Vein endothelial cell (primary cell): ENCODE results near the gene APOC1. TPM values are rescaled to one million over a fixed set of nuclear protein-coding genes. Genes with fewer than 3 reads are reported as not detected.

Experiments used
- total RNA-seq: library from RNA; depleted of rRNA; stranded (reverse); fragments of >200 nt; gene quantifications from 2 replicates; pipeline ENCODE4 v1.2.3, GENCODE V29; 2012

APOC1 gene
- total RNA-seq, result 0.33 and 0.86 TPM in 2 replicates

DNA sequence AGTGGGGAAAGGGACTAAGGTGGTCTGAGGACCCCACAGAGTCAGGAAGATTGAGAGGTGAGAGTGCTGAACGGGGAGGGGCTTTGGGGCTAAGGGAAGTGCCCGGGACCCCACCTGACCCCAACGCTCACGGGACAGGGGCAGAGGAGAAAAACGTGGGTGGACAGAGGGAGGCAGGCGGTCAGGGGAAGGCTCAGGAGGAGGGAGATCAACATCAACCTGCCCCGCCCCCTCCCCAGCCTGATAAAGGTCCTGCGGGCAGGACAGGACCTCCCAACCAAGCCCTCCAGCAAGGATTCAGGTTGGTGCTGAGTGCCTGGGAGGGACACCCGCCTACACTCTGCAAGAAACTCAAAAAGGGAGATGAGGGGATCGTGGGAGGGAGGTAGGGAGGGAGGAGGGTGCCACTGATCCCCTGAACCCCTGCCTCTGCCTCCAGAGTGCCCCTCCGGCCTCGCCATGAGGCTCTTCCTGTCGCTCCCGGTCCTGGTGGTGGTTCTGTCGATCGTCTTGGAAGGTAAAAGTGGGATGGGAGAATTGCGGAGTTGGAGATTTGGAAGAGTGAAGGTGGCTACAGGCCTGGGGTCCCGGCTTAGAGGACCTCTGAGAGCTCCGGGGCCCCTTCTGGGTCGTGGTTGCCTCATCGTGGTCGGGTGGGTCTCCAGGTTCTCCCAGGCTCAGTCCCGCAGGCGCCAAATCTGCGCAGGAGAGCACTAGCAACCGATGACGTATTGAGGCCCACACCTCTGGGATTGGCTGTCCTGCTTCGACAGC lies at the start of gene APOC1:
Gene APOC1, plus strand, starts transcription at position 176 of the 774 bp plus-strand sequence. Its CDS starts 284 bp downstream, at position 460.

DNA sequence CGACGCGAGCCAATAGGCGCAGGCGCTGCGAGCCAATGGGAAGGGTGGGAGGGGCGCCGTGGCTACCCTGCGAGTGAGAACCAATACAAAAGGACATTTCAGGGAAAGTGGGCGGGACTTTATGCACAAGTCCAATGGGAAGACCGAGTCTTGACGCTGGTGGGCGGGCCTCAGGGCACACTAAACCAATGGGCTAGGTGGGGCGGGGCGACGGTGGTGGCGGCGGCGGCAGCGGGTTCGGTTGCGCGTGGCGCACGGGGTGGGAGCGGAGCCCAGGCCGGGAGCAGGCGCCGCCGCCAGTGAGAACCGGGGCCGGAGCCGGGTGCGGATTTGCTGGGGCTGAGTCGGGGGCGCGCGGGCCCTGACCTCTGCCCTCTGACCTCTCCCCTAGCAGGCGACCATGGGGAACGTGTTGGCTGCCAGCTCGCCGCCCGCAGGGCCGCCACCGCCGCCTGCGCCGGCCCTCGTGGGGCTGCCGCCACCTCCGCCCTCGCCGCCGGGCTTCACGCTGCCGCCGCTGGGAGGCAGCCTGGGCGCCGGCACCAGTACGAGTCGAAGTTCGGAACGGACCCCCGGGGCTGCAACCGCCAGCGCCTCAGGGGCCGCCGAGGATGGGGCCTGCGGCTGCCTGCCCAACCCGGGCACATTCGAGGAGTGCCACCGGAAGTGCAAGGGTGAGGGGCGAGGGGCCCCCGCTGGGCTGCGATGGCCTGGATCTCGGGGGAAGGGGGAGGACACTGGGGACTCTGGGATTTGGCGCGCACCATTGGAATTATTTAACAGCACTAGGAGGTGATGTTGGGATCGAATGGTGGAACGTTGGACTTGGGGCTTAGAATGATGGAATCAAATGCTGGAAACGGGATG lies 23.2 kb upstream of the APOC1 start, which contains the start of gene TOMM40:
Gene TOMM40, plus strand, starts transcription at position 239 of the 867 bp plus-strand sequence. Its CDS starts 162 bp downstream, at position 401.

DNA sequence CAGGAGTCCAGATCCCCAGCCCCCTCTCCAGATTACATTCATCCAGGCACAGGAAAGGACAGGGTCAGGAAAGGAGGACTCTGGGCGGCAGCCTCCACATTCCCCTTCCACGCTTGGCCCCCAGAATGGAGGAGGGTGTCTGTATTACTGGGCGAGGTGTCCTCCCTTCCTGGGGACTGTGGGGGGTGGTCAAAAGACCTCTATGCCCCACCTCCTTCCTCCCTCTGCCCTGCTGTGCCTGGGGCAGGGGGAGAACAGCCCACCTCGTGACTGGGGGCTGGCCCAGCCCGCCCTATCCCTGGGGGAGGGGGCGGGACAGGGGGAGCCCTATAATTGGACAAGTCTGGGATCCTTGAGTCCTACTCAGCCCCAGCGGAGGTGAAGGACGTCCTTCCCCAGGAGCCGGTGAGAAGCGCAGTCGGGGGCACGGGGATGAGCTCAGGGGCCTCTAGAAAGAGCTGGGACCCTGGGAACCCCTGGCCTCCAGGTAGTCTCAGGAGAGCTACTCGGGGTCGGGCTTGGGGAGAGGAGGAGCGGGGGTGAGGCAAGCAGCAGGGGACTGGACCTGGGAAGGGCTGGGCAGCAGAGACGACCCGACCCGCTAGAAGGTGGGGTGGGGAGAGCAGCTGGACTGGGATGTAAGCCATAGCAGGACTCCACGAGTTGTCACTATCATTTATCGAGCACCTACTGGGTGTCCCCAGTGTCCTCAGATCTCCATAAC lies 8.8 kb upstream of the APOC1 start, which contains the start of gene APOE:
Gene APOE, plus strand, starts transcription at position 360 of the 724 bp plus-strand sequence. CDS start 829 bp downstream, outside the sequence.

DNA sequence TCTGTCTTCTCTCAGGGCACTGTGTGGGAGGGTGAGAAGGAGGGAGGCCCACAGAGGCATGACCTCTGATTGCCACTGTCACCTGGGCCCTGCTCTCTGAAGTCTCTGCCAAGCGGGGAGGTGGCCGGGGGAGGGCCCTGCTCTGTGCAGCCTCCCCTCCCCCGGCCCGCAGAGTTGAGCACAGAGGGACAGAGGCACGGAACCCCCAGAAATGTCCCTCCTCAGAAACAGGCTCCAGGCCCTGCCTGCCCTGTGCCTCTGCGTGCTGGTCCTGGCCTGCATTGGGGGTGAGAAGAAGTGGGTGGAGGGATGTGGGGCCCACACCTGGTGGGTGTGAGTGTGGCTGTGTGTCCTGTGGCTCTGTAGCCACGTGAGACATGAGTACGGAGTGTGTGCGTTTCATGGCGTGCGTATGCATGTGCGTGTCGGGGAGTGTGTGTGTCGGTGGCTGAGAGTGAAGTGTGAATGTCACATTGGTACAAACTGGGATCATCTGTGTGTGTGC lies 27.7 kb downstream of the APOC1 start, which contains the start of gene APOC4:
Gene APOC4, plus strand, starts transcription at position 171 of the 505 bp plus-strand sequence. Its CDS starts 41 bp downstream, at position 212.

DNA sequence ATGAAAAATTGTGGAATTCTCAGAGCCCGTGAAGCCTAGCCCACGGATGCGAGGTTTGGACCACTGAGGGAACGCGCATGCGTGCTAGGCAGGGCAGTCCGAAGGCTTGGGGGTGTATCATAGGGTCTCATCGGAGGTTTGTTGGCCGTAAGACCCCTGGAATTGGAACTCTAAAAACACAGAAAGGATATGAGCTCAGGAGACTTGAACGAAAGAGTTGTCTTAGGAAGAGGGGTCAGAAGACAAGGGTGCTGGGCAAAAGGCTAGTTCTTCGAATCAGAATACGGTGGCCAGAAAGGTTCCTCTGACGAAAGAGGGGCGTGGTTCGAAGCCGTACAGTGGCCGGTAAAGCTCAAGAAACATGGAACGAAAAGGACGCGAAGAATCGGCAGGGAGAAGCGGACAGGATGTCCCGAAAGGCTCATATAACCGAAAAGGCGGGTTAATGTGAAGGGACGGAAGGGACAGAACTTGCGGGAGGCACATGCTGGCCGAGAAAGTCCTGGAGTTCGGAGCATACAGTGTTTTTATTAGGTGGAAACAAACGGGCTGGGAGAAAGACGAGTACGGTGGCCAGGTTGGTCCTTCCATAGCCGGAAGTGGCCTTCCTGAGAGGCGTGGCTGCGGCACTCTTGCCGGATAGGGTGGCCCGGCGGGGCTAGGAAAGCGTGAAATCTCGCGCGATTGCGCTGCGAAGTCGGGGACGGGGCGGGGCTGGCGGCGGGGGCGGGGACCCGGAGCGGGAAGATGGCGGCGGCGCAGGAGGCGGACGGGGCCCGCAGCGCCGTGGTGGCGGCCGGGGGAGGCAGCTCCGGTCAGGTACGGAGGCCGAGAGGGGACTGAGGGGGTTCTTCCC lies 40.5 kb downstream of the APOC1 start, which contains the start of gene CLPTM1:
Gene CLPTM1, plus strand, starts transcription at position 732 of the 856 bp plus-strand sequence. Its CDS starts 16 bp downstream, at position 748.

Other genes with a start within 250 kb of the APOC1 start
- gene CEACAM19, start 243.1 kb upstream of the APOC1 start, total RNA-seq, result 3.3 and 4.6 TPM in 2 replicates
- under 0.01 TPM in 1 of 2 replicates, not detected in the other for gene CEACAM16, start 215.5 kb upstream of the APOC1 start, total RNA-seq
- 4.8 and 5.6 TPM in 2 replicates for gene BCL3, start 165.9 kb upstream of the APOC1 start, total RNA-seq
- not detected in 2 replicates for gene CBLC, start 136.7 kb upstream of the APOC1 start, total RNA-seq
- 29.4 and 41.2 TPM in 2 replicates for gene BCAM, start 105.5 kb upstream of the APOC1 start, total RNA-seq
- 141 and 176 TPM in 2 replicates for gene NECTIN2, start 68.3 kb upstream of the APOC1 start, total RNA-seq
- 88.1 and 88.8 TPM in 2 replicates for gene TOMM40, start 23.4 kb upstream of the APOC1 start, total RNA-seq
- gene APOE, start 8.8 kb upstream of the APOC1 start, total RNA-seq, result 0.67 and 0.98 TPM in 2 replicates
- gene APOC4, start 27.6 kb downstream of the APOC1 start, total RNA-seq, result not detected in 2 replicates
- not detected in 2 replicates for gene APOC2, start 31.4 kb downstream of the APOC1 start, total RNA-seq
- 51.3 and 58.8 TPM in 2 replicates for gene CLPTM1, start 40.8 kb downstream of the APOC1 start, total RNA-seq
- 12.4 and 14.7 TPM in 2 replicates for gene RELB, start 86.9 kb downstream of the APOC1 start, total RNA-seq
- 19.6 and 31.4 TPM in 2 replicates for gene CLASRP, start 124.4 kb downstream of the APOC1 start, total RNA-seq
- 0.33 and 0.48 TPM in 2 replicates for gene ZNF296, start 161.9 kb downstream of the APOC1 start, total RNA-seq
- gene GEMIN7, start 164.7 kb downstream of the APOC1 start, total RNA-seq, result 21.6 and 27.9 TPM in 2 replicates
- 37.4 and 50.3 TPM in 2 replicates for gene PPP1R37, start 178.6 kb downstream of the APOC1 start, total RNA-seq
- 0.65 TPM in 1 of 2 replicates, not detected in the other for gene NKPD1, start 246.4 kb downstream of the APOC1 start, total RNA-seq